ENCODE results near the gene TFDP1.

TFDP1 gene

DNA sequence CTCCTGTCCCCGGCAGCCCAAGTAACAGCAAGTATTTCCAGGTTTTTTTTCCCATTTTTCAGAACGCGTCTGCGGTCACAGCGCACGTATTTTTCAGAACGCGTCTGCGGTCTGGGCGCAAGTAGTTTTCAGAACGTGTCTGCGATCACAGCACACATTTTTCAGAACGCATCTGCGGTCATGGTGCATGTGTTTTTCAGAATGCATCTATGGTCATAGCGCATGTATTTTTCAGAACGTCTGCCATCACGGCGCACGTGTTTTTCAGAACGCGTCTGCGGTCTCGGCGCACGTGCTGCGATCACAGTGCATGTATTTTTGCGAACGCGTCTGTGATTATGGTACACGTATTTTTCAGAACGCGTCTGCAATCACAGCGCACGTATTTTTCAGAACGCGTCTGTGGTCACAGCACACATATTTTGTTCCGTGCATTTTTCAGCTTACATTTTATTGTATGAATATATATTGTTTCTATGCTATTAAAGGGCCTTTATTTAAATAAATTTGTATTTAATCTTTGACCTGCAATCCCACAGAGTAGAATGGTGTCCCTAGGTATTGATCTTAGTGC lies 53.7 kb downstream of the TFDP1 start:
- CTCF ChIA-PET, result no interaction called here
- no peak for DNase-seq (ENCODE audit: low spot score)
- H3K27ac ChIP-seq, result no peak overlapping the region
- POLR2A ChIA-PET (ENCODE audit: low non-redundant PET), result no interaction called here
- TF ChIP-seq CTCF (conservative IDR thresholded peaks at IDR 0.05; ENCODE audit: low read depth), result no peak

GRCh38 chr13:113638806-113639205 lies 54.3 kb downstream of the TFDP1 start:
- no peak for TF ChIP-seq CTCF (conservative IDR thresholded peaks at IDR 0.05; ENCODE audit: low read depth)
- ChIA-PET POLR2A (ENCODE audit: low non-redundant PET) (no interaction called here), CTCF (no interaction called here)
- H3K27ac ChIP-seq, result no peak overlapping the region
- no peak for DNase-seq (ENCODE audit: low spot score)

DNA sequence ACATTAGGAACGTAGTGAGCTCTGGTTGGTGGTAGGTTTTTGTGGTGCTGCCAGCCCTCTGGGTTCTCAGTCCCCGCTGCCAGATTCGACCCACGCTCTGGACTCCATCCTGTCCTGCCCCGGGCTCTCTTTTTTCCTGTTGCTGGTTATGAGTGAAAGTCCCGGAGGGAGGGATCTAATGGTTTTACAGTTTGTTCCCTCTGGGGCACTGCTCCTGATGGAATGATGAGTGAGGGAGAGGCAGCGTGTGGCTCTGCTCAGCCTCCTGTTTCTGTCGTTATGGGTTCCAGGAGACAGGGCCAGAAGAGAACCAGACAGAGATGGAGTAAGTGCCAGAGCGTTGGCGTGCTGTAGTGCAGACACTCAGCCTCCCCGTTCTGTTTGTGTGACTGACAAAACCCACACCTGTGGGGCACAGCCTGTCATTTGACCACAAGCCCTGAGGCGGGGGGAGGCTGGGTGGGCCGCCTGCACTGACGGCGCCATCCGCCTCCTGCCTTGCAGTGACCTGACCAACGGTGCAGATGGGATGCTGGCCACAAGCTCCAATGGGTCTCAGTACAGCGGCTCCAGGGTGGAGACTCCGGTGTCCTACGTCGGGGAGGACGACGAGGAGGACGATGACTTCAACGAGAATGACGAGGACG lies 55.2 kb downstream of the TFDP1 start:
- no peak for DNase-seq (ENCODE audit: low spot score)
- peak overlapping the region; percentile 2; the same call in 1 of the 2 replicates for H3K27ac ChIP-seq
- TF ChIP-seq CTCF (conservative IDR thresholded peaks at IDR 0.05; ENCODE audit: low read depth), result no peak
- POLR2A ChIA-PET (ENCODE audit: low non-redundant PET), result no interaction called here
- CTCF ChIA-PET, result no interaction called here

DNA sequence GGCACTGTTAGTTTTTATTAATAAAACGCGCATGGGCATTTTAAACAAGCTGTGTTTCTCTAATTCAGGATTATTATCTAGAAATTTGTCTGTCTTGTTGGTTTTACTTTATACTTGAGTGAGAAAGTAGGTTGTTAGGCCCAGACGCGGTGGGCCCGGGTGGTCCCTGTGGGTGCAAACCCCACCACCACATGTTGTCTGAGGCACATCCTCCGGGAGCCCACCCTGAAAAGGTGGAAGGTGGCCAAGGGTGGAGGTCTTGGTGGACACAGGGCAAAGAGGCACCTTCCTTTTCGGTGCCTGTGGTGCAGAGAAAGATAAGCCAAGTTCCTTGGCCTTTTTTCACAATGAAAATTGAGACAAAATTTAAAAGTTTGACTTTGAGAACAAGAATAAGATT lies 56.9 kb downstream of the TFDP1 start:
- no peak for TF ChIP-seq CTCF (conservative IDR thresholded peaks at IDR 0.05; ENCODE audit: low read depth)
- no peak for DNase-seq (ENCODE audit: low spot score)
- POLR2A ChIA-PET (ENCODE audit: low non-redundant PET), result no interaction called here
- CTCF ChIA-PET, result no interaction called here
- H3K27ac ChIP-seq, result no peak overlapping the region

DNA sequence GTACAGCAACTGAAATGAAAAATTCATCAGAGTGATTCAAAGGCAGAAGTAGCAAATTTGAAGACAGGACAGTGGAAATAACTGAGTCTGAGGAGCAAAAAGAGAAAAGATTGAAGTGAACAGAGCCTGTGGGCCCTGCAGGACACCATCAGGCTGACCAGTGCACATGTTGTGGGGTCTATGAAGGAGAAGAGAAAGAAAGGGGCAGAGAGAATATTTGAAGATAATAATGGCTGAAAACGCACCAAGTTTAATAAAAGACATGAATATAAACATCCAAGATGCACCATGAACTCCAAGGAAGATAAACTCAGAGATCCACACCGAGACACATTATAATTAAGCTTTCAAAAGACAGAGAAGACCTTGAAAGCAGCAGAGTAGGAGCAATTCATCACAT lies 58.0 kb downstream of the TFDP1 start:
- ChIA-PET POLR2A (ENCODE audit: low non-redundant PET) (no interaction called here), CTCF (no interaction called here)
- no peak for TF ChIP-seq CTCF (conservative IDR thresholded peaks at IDR 0.05; ENCODE audit: low read depth)
- H3K27ac ChIP-seq, result no peak overlapping the region
- no peak for DNase-seq (ENCODE audit: low spot score)

- no peak for DNase-seq (ENCODE audit: low spot score)
- H3K27ac ChIP-seq, result no peak overlapping the region
- ChIA-PET POLR2A (ENCODE audit: low non-redundant PET) (no interaction called here), CTCF (no interaction called here)
- no peak for TF ChIP-seq CTCF (conservative IDR thresholded peaks at IDR 0.05; ENCODE audit: low read depth)
Observed at GRCh38 chr13:113643593-113643992, 59.0 kb downstream of the TFDP1 start.

Data from RWPE1 (cell line).